ENCODE data around the gene CFAP251. TPM values are rescaled to one million over a fixed set of nuclear protein-coding genes. Genes with fewer than 3 reads are reported as not detected.
A peak's percentile ranks its signal among the peaks of the same experiment; 100 is the strongest.
"Not testable (repeated sequence)": the region's sequence is repeated elsewhere in the genome, so short reads cannot be mapped to it uniquely, and the experiment has no call there.

CFAP251 gene
- total RNA-seq, 2 donors from 2014 or later, result 1.8 to 12.6 TPM

DNA sequence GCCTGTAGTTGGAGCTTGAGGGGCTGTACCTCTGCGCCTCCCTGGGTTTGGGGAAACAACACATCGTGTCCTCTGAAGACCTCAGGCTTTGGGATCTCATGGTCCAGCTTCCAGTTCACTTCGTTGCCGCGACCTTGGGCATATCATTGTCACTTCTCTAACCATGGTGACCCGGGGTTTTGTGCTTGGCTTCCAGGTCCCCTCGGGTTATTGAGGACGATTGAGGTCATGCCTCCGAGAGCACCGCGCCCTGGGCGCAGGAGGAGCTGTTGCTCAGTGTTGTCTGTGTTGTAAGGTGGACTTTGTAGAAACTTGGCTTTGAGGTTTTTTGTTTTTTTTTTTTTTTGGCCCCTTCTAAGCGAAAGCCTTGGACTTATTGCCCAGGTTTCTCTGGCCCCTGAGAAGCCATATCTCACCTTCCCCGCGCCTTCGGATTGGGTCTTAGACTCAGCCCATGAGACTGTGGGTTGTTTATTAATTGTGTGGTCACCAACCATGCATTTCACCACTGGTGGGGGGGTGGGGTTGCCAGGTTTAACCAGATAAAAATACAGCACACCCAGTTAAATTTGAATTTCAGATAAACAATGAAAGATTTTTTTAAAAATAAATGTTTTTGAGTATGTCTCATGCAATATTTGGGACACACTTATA lies 105.9 kb downstream of the CFAP251 start:
- Mint-ChIP-seq H3K27me3 (peaks cover 7% of the 10 kb centered on the region), H3K9me3 (no peaks in the 10 kb centered on the region), H3K4me3 (no peak overlapping the region), H3K36me3 (ENCODE audit: low read depth) (no peaks in the 10 kb centered on the region), H3K4me1 (peaks cover 6% of the 10 kb centered on the region), H3K27ac (no peak overlapping the region)
- ATAC-seq (replicated peaks), result no peak

DNA sequence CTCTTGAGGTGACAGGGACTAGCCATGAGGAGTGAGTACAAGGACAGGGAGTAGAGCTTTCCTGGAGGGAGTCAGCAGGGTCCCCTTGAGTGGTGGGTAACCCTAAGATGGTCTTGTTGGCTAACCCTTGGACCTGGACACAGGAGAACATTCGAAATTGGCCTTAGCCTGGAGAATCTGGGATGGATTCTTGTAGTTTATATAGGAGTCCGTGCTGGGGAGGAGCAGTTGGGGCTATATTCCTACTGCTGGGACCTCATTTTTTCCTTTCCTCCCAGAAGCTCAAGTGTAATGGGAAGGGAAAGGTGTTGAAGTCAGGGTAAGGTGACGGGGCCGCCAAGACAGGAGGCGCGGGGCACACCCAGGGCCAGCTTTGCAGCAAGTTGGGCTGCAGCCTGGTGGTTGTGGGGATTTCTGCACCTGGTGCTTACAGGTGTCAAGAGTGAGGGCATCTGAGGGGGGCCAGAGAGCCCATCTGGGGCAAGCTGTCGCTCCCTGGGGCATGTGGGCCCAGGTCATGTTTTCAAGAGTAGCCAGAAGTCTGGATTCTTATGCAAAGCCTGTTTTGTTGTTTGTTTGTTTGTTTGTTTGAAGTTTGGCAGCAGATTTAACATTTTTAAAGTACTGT lies 108.4 kb downstream of the CFAP251 start:
- Mint-ChIP-seq H3K4me1 (peaks cover 6% of the 10 kb centered on the region), H3K27me3 (peaks cover 3% of the 10 kb centered on the region), H3K27ac (no peak overlapping the region), H3K36me3 (ENCODE audit: low read depth) (no peaks in the 10 kb centered on the region), H3K4me3 (no peak overlapping the region), H3K9me3 (no peaks in the 10 kb centered on the region)
- no peak for ATAC-seq (replicated peaks)

DNA sequence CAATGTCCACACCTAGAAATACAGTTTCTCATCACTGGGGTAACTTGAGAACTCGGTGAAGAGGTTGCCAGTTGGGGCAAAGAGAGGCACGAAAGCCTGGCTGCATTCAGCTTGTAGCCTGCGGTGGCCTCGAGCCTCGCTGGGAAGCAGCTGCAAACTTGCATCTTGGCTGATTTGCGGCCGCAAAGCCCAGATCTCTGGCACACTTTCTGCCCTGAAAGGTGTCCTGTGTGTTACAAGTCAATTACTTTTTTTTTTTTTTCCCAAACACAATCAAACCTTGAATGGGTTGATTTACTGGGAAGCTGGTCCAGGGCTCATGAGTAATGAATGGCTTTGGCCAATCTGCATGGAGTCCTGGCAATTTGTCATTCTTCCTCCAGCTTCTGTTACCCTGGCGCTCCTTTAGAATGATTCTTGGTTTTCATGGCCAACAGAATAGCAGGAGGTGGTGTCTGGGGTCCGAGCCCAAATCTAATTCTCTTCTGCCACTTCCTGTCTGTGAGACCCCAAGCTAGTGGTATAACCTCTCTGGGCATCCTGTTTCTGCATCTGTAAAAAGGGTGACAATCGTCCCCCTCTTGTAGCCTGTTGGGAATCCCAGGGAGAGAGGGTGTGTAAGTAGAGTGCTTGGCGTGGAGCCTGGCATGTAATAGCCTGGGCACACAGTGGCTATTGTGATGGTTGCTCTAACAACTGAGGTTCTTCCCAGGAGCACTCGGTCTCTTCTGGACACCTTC lies 109.9 kb downstream of the CFAP251 start:
- H3K4me3 Mint-ChIP-seq, result no peak overlapping the region

DNA sequence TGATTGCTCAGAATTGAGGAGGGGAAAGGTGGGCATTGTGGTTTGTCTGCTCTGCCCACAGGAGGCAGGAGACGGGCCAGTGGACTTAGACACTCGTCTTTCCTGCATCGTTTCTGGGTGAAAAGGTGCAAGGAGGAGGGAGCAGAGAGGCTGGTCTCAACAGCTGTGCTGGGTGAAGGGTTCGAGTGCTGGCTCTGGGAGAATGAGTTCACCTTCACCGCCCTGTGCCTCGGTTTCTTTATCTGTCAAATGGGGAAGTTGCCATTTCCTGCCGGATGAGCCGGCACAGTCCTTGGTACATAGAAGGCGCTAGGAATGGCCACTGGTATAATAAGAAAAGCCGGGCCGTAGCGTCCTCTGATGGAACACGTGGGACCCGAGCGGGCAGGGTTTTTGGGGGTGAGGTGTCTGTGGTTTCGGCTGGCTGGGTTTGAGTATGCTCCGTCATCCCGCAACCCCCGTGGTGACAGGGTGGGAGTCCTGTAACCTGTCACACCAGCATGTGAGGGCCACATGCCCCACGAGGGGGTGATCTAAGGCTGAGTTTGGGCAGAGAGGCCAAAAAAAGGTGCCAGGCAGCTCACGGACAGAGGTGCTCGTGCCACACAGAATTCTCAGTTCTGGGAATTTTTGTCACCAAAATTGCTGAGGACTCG lies 110.6 kb downstream of the CFAP251 start:
- Mint-ChIP-seq H3K9me3 (no peaks in the 10 kb centered on the region), H3K4me3 (no peak overlapping the region), H3K4me1 (peaks cover 6% of the 10 kb centered on the region), H3K27me3 (peaks cover 3% of the 10 kb centered on the region), H3K27ac (peak overlapping the region; percentile 25), H3K36me3 (ENCODE audit: low read depth) (no peaks in the 10 kb centered on the region)
- peak; percentile 75 for ATAC-seq (replicated peaks)

More for the DNA sequence above, 109.9 kb downstream of the CFAP251 start:
- Mint-ChIP-seq H3K9me3 (no peaks in the 10 kb centered on the region), H3K36me3 (ENCODE audit: low read depth) (no peaks in the 10 kb centered on the region), H3K27ac (peak overlapping the region; percentile 25), H3K4me1 (peaks cover 6% of the 10 kb centered on the region), H3K27me3 (peaks cover 3% of the 10 kb centered on the region)
- ATAC-seq (replicated peaks), result no peak

DNA sequence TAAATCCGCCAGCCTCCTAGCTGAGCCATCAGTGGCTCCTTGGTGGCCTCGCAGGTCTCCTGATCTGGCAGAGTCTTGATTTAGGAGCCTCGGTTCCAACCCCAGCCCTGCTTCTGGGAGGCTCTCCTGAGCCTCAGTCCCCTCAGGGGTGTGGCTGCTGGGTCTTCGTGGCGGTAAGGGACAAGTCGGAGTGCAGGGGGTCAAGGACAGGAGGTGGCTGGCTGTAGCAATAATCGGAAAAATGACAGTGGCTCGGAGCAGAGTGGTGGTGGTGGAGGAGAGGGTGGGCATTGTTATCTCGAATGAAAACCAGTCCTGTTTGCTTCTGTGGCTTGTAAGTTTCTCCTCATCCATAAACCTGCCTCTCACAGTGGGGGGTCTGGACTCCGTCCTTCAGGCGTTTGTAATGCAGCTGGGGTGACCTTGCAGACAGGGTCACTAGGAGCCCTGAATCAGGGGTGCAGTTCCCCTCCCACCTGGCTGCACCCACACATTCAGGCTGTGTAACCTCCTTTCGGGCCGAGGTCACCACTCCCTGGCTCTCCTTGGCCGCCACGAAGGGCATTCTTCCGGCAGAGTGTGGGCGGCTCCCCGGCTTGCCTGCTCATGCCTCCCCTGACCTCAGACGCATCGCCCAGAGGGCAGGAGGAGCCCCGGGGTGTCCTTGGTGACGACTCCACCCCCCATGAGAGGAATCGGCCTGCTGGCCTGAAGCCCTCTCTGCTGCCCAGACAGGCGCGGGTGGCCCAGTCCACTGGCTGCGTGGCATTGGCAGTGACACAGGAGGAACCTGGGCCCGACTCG lies 111.4 kb downstream of the CFAP251 start:
- Mint-ChIP-seq H3K9me3 (no peaks in the 10 kb centered on the region), H3K27me3 (peaks cover 3% of the 10 kb centered on the region), H3K36me3 (ENCODE audit: low read depth) (no peaks in the 10 kb centered on the region), H3K4me3 (no peak overlapping the region), H3K27ac (no peak overlapping the region), H3K4me1 (peaks cover 6% of the 10 kb centered on the region)
- ATAC-seq (replicated peaks), result no peak

DNA sequence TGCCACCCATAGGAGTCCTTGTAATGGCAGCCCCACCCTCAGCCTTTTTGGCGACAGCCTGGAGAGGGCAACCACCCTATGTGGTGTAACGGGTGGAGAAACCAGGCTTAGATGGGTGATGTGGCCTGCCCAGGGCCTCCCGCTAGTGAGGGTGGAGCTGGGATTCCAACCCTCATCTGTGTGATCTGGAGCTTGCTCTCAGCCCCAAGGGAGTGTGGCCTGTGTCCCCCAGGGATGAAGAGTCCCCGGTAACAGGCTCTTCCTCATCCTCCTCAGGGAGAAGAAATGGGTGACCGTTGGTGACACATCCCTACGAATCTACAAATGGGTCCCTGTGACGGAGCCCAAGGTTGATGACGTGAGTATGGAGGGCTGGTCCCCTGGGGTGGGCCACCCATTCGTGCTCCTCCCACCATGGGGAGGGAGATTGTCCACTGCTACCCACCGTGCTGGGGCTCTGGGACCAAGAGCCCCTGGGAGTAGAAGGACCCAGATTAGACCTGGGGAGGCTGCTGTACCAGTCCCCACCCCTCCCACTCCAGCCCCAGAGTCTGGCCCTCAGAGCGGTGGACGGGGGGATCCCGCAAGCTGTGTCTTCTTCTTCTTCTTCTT lies 112.1 kb downstream of the CFAP251 start:
- no peak overlapping the region for H3K27ac Mint-ChIP-seq
- no peak for ATAC-seq (replicated peaks)
- peaks cover 3% of the 10 kb centered on the region for H3K27me3 Mint-ChIP-seq
- no peaks in the 10 kb centered on the region for H3K9me3 Mint-ChIP-seq
- H3K4me1 Mint-ChIP-seq, result peaks cover 6% of the 10 kb centered on the region
- H3K4me3 Mint-ChIP-seq, result no peak overlapping the region
- peaks cover 4% of the 10 kb centered on the region for H3K36me3 Mint-ChIP-seq (ENCODE audit: low read depth)

DNA sequence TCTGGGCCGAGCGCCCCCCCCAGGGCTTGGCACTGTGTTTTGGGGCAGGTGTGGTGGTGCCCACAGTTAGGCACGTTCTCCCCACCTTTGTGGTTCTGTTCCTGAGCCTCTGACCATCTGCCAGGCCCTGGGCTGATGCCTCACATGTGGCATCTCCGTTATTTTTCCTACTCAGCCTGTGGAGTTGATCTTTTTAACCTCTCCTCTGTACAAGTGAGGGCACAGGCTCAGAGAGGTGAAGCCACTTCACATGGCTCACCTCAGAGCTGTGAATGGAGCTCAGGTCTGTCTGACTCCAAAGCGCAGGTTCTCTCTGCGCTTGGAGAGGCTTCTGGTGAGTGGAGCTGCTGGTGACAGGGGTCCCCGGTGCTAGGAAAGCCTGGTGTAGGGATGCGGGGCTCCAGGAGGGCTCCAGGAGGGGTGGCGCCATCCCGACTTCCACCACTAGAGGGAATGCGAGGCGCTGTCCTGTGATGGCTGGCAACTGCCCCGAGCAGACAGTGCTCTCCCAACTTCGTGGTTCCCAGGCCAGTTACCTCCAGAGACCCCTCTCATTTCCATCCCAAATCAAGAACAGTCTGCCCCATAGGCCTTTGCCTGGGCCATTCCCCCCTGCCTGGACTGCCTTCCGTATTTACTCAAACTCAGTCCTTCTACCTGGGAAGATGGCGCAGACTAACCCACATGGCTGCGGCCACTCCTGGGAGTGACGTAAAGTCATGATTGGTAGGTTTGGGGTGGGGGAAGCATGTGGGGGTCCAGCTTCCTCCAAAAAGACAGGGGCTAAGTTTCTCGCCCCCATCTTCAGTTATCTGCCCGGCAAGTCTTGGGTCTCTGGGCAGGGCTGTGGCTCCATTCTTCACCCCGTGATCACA lies 113.2 kb downstream of the CFAP251 start:
- H3K9me3 Mint-ChIP-seq, result no peaks in the 10 kb centered on the region
- peaks cover 3% of the 10 kb centered on the region for H3K27me3 Mint-ChIP-seq
- H3K4me1 Mint-ChIP-seq, result peaks cover 6% of the 10 kb centered on the region
- H3K27ac Mint-ChIP-seq, result no peak overlapping the region
- no peak overlapping the region for H3K4me3 Mint-ChIP-seq
- peak; percentile 64 for ATAC-seq (replicated peaks)
- H3K36me3 Mint-ChIP-seq (ENCODE audit: low read depth), result peaks cover 12% of the 10 kb centered on the region

DNA sequence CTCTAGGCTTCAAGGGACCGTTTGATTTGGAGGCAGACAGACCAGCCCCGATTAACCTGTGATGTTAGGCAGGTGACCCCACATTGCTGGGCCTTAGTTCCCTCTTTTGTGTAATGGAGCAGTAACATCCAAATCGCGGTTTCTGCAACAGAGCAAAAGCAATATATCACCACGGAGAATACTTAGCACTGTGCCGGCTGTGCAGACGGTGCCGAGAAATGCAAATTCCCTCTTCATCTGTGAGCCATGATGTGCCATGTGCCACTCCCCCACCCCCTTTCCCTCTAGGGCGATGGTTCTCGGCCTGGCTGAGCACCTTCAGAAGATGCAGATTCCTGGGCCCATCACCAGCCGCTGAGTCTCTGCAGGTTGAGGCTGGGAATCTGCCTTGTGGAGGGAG lies 114.2 kb downstream of the CFAP251 start:
- Mint-ChIP-seq H3K27me3 (peaks cover 3% of the 10 kb centered on the region), H3K27ac (no peak overlapping the region), H3K36me3 (ENCODE audit: low read depth) (peaks cover 12% of the 10 kb centered on the region), H3K9me3 (no peaks in the 10 kb centered on the region), H3K4me3 (no peak overlapping the region), H3K4me1 (peaks cover 6% of the 10 kb centered on the region)
- ATAC-seq (replicated peaks), result no peak

DNA sequence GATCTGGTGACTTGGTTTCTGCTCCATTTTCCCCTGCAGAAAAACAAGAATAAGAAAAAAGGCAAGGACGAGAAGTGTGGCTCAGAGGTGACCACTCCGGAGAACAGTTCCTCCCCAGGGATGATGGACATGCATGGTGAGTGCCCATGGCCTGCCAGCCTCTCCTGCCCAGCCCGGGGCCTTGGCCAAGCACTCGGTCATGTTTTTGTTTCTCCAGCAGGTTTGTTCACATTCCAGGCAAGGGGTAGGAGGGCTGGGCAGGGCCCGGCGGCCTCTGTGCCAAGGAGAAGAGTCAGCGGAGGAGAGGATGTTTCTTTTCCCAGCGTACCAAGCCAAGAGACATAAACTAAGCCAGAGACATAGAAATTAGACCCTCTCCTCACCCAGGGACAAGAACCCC lies 116.9 kb downstream of the CFAP251 start:
- Mint-ChIP-seq H3K36me3 (ENCODE audit: low read depth) (peaks cover 12% of the 10 kb centered on the region), H3K27ac (no peak overlapping the region), H3K27me3 (no peaks in the 10 kb centered on the region), H3K9me3 (no peaks in the 10 kb centered on the region), H3K4me3 (no peak overlapping the region), H3K4me1 (no peaks in the 10 kb centered on the region)
- ATAC-seq (replicated peaks), result no peak

DNA sequence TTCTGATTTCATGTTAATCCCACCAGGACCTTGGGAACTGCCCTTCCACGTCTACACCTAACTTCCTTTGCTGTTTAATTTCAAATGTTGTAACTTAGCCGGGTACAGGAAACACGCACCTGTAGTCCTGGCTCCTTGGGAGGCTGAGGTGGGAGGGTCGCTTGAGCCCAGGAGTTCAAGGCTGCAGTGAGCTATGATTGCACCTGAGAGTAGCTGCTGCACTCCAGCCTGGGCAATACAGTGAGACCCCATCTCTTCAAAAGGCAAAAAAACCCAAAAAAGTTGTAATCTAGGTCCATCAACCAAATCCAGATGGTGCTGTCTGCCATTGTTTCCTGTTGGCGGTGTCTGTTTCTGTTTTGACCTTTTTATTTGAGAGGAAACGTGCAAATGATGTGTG lies 117.8 kb downstream of the CFAP251 start:
- no peaks in the 10 kb centered on the region for H3K9me3 Mint-ChIP-seq
- H3K4me1 Mint-ChIP-seq, result no peaks in the 10 kb centered on the region
- ATAC-seq (replicated peaks), result no peak

DNA sequence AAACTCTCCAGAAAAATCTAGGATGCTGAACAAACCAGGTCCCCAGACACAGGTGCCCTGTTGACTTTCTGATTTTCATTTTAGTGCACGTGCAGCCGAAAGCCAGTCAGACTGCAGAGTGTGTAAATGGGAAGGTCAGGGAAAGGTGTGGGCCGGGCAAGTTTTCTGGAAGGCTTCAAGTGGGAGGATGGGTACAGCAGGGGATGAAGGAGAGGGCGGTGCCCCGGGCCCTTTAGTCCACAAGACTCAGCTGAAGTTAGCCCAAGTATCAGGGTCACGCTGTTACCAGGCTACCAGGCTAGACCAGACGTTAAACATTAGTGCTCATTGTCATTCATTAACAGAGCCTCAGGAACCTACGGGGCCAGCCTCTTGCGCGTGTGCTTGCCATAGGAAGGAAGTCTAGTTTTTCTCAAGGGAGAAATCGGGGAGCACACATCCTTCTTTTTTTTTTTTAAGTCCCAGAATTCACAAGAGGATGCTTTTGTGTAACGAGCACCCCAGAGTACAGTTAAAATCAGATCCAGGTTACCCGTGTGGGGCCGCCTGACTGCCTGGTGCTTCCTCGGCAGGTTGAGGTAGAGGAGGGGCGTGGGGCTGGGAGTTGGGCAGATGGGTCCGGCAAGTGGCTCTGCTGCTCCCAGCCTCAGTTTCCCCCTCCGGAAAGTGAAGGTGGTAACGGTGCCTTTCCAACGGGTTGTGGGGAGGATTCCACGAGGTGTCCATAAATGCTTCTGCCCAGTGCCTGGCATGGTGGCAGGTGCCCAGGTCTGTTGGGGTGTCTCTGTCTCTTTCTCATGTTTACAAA lies 122.4 kb downstream of the CFAP251 start:
- ATAC-seq (replicated peaks), result no peak
- Mint-ChIP-seq H3K9me3 (no peaks in the 10 kb centered on the region), H3K27ac (no peak overlapping the region), H3K27me3 (no peaks in the 10 kb centered on the region), H3K4me1 (no peaks in the 10 kb centered on the region), H3K36me3 (ENCODE audit: low read depth) (peaks cover 6% of the 10 kb centered on the region), H3K4me3 (no peak overlapping the region)

More for the DNA sequence above, 117.8 kb downstream of the CFAP251 start:
- H3K36me3 Mint-ChIP-seq (ENCODE audit: low read depth), result peaks cover 12% of the 10 kb centered on the region
- no peak overlapping the region for H3K27ac Mint-ChIP-seq
- no peaks in the 10 kb centered on the region for H3K27me3 Mint-ChIP-seq
- no peak overlapping the region for H3K4me3 Mint-ChIP-seq

DNA sequence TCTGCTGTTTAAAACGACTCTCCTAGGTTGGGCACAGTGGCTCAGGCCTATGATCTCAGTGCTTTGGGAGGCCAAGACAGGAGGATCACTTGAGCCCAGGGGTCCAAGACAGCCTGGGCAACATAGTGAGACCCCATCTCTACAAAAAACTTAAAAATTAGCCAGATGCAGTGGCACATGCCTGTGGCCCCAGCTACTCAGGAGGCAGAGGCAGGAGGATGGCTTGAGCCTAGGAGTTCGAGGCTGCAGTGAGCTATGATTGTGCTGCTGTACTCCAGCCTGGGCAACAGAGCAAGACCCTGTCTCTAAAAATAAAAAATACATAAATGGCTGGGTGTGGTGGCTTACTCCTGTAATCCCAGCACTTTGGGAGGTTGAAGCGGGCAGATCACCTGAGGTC lies 123.1 kb downstream of the CFAP251 start:
- H3K4me3 Mint-ChIP-seq; H3K27me3 Mint-ChIP-seq; H3K36me3 Mint-ChIP-seq (ENCODE audit: low read depth); H3K27ac Mint-ChIP-seq; H3K4me1 Mint-ChIP-seq; ATAC-seq (replicated peaks); H3K9me3 Mint-ChIP-seq: not testable (repeated sequence)
